Measurements from ENCODE around the gene MXRA7.

The MXRA7 gene

DNA sequence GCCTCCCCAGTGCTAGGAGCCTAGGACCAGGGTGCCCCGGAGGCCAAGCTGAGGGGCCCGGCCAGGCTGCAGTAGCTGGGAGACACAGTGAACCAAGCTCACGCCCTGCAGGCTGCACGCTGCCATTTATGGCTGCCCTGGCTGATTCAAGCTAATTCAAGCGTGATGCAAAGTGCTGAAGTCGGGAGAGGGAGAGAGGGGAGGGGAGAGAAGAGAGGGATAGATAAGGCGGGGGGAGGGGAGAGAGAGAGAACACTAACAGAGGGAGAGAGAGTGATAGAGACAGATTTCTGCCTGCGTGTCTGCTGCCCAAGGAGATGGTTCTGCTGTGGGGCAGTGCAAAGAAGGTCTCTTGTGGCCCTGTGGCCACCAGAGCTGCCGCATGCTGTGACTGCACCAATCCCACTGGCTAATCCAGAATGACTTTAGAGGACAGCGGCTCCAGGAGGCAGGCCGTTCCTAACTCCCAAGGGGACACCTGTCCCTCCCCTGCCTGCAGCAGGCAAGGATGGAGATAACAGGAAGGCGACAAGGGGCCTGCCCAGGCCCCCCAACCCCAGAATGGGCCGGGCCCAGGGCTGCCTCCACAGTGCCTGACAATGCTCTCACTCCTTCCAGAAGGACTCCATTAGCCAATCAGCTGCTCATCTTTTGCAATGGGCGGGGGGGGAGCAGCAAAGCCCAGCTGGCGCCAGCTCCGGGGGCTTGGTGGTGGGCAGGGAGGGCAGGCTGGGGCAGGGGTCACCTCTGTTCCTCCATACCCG lies 12.9 kb downstream of the MXRA7 start:
- DNase-seq, result peak in 5 of 51 donors; percentile 13 to 24 (median 22)

DNA sequence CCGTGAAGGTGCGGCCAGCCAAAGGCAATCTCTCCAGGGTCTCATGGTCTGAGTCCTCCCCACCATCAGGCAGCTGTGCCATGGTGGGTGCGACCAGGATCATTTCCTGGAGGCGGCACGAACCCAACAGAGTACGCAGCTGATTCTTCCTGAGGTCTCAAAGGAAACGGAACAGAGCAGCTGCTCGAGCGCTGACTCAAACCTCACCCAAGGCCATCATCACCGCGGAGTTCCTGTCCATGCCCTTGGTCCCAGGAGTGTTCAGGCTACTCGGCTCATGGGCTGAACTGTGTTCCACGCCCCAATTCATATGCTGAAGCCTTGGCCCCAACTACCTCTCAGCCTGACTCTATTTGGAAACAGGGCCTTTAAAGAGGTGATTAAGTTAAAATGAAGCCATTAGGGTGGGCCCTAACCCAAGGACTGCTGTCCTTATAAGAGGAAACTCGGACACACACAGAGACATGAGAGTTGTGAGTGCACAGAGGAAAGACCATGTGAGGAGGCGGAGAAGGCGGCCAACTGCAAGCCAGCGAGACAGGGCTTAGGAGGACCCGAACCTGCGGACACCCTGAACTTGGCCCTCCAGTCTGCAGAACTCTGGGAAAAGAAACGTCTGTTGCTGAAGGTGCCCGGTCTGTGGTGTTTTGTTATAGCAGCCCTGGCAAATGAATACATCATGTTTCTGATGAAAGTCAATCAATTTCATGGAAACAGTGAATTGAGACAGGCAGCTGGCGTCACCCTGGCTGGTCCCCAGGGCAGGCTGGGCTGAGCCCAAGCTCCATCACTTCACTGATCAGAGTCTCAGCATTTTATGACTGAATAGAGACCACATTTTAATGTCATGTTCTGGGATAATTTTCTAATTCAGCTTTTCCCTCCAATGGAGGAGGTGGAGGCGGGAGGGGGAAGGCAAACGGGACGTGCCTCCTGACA lies 13.7 kb downstream of the MXRA7 start:
- DNase-seq, result no peak

DNA sequence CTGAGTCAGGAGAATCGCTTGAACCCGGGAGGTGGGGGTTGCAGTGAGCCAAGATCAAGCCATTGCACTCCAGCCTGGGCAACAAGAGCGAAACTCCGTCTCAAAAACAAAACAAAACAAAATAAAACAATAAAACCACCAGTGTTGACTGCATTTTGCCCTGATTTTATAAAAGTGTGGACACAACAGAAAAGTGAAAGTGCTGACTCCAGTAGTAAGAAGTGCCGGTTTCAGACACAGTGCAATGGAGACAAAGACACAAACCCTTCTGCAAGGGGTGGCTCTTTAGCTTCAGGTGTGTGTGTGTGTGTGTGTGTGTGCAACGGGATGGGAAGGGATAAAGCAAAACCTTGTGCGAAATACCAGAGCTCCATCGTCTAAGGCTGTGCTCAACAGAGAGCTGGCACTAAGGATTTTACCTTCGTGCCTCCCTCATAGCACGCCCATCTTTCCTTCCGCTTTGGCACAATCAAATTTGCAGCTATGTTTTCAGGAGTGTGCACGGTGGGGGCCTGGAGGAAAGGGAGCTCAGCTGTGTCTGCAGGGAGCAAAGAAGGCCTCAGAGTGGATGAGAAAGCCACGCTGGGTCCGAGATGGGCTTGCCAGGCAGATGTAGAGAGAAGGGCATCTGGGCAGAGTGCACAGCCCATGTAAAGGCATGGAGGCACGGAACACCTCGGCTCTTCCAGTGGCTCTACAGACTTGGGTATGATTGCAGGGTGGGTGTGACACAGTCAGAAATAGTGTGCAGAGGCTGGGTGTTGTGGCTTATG lies 15.5 kb downstream of the MXRA7 start:
- DNase-seq, result no peak

- DNase-seq, result no peak
These were observed 19.2 kb downstream of the MXRA7 start for GRCh38 chr17:76691379-76692191.

GRCh38 chr17:76690596-76691280 lies 20.0 kb downstream of the MXRA7 start:
- no peak for DNase-seq

DNA sequence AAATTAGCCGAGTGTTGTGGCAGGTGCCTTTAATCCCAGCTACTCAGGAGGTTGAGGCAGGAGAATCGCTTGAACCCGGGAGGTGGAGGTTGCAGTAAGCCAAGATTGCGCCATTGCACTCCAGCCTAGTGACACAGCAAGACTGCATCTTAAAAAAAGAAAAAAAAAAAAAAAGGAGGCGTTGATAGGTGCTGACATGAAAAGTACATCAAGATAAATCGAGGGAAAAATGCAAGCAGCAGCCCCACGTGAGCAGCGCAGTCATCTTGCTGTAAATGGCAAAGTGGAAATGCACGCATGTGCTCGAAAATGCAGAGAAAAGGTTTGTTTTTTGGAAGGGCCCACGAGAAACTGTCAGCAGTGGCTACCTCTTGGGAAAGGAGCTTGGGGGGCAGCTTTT lies 20.9 kb downstream of the MXRA7 start:
- DNase-seq, result no peak

DNA sequence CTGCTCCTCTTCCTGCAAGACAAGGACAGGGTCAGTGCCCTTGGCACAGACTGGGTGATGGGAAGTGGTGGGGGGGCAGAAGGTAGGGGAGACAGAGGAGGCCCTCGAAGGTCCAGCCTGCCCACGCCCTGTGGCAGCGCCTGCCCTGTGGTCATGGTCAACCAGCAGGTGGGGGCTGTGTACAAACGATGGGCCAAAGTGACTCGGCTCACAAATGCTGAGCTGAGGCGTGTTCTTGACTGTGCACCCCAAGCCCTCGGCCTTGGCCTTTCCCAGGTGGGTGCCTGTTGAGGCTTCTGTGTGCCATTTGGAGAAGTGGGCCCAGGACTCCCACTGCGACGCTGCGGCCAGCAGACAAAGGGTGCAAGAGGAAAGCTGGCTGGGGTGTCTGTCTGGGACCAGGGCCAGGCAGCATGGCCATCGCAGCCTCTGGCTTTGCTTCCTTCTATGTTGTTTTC lies 22.6 kb downstream of the MXRA7 start:
- DNase-seq, result peak in 7 of 51 donors; percentile 19 to 69 (median 29)

DNA sequence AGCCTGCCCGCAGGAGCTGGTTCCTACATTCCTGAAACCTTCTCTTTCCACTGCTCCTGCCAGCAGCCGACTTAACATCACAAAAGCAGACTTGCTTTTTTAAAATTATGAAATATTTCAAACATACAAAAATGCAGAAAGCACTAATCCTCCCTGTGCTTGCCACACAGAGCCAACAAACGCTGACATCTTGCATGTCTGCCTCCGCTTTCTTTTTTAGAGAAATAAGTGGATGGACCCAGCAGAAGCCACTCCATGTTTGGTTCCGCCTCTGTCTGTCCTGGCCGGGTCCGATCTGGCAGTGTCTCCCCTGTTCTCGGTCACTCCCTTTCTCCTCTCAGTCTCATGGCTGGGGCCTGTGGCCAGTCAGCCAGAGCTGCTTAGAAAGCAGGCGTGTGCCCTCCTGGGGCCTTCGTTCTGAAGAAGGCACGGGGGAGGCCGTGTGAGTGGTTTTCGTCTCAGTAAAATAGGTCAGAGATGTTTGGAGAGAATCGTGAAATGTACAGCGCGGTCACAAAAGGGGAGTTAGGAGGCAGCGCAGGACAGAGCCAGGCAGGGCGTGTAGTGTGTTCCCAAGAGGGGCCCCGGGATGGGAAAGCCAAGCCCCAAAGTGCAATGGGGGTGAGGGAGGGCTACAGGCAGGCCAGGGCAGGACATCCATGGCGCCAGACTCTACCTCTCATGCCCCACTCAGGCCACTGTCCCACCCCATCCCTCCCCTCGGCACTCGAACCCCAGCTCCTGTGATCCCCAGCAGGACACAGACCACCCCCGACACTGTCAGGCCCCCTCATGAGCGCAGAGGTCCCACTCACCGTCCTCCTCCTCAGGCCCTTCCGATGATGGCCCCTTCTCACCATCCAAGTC lies 23.2 kb downstream of the MXRA7 start:
- DNase-seq, result peak in 15 of 51 donors; percentile 16 to 56 (median 43)

DNA sequence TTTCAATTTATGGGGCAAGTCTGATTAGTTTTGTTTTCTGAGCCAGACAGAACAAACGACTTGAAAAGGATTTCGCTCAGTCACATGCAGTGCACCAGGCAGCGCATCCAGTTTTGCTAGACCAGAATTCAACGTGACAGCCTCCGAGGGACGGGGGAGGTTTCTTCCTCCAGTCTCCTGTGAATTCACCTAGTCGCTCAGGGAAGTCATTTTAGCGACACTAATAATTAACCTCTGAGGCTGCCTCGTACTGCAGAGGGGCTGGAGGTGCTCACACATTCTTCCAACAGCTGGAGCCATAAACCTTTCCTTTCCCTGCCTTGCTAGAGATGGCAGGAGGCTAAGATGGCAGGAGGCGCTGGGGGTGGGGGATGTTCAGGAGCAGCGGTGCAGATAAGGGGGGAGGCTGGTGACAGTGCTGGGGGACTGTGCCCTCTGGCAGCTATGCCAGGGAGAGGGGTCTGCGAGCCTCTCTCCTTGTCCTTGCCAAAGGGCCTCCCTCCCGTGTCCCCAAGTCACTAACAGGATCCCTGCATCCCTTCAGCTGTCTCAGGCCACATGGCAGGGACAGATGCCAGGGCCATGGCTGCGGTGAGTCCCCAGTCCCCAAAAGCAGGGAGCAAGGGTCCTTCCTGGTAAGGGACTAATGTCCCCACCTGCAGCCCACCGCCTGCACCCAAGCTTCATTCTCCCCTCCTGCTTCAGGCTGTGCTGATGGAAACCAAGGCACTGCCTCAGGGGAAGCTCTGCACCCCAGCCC lies 24.0 kb downstream of the MXRA7 start:
- DNase-seq, result peak in 1 of 51 donors; percentile 42

- DNase-seq, result no peak
These were observed 24.9 kb downstream of the MXRA7 start for GRCh38 chr17:76685846-76686245.

DNA sequence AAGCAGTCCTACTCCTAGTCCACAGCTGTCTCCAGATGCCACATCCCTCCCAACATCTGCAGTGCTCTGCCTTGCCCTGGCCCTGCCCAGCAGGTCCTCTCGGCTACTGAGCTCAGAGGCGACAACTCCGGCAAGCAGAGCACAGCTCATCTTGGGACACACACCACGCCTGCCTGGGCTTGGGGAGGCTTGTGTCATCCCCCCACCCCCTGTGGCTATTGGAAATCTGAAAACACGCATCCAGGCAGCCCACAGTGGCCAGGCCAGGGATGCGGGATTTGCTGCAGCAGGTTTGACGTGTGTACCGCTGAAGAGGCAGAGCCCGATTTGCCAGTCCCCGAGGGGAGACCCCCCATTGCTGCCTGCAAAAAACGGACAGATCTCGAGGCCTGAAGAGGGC lies 25.4 kb downstream of the MXRA7 start:
- no peak for DNase-seq

DNA sequence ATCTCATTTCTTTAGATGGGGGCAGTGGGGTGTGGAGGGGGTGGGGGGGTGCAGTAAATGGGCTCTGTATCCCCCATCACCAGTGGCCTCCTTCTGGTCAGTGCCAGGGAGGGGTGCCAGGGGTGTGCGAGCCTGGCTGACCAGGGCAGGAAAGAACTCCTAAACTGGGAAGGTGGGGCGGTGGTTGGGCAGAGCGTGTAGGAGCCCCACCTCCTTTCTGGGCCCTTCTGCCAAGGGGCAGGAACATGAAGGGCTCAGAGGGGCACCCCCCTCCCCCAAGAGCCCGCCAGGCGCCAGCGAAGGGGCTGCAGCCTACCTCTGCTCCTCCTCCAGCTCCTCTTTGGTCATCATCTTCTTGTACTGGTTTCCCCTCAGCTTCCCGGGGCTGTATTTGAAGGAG lies 26.0 kb downstream of the MXRA7 start:
- no peak for DNase-seq

DNA sequence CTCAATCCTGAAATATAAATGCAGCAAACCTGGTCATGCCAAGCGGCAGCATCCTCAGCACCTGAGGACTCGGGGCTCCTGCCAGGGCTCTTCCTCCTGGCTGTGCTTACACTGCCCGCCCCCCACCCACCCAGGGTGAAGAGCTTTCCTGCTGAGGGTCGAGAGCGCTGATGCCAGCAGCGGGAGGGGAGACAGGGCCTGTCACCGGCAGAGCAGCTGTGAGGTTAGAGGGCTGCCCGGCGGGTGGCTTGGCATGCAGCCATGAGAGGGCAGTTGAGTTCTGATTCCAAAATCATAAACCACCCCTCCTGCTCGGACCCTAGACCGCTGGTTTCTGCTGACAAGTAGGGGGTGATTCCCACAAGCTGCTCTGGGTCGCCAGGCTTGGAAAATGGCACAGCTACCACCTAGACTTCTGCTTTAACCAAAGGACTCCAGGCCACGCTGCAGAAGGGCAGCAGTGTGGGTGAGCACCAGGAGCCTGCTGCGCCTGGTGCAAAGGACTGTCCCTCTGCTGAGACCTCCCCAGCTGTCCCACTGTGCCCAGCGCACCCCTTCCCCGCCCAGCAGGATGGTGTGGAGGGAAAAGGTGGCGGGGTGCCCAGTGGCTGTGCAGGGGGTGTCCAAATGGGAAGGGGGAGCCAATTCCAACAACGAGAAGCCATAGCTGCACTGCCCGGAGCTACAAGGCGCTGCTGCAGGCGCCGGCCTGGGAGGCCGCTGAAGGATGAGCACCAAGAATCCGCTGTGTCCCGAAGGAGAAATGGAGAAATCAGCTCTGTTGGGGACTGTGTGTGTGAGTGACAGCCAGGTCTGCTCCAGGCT lies 26.6 kb downstream of the MXRA7 start:
- no peak for DNase-seq

DNA sequence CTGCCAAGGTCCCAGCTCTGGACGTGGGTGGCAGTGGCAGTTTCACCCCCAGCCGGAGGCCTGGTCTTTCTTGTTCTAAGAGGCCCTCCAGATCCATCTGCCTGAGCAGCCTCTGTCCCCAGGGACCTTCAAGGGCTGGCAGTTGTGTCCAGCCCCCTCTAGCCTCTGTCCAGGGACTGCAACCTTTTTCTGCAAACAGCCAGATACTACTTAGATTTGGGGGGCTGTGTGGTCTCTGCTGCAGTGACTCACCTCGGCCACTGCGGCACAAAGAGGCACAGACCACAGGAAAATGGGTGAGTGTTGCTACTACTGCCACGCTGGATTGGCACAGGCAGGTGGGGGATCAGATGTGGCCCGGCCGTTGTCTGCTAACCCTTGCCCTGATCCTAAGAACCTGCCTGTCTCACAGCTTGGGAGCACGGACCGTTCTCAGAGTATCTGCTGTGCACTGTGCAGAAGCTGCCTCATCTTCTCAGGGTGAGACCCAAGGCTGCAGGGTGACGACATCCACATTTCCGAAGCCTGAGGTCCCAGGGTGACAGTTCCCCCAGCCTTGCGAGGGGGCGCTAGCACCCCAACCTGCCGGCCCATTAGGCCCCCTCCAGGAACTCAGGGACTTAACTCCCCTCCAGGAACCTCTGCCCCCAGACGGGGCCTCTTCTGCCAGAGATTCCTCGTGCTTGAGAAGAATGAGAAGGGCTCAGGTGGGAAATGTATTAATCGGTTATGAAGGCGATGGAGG lies 27.6 kb downstream of the MXRA7 start:
- DNase-seq, result no peak

GRCh38 chr17:76682296-76682695 lies 28.5 kb downstream of the MXRA7 start:
- no peak for DNase-seq
